GM18909 (cell line): Measurements from ENCODE around the gene HOXB7.

ENCODE experiments used
- ATAC-seq: cut with Tn5 transposase; IDR thresholded peaks from one replicate; pipeline ENCODE4 v1.9.1; 2021; ENCODE audit warnings: mild to moderate bottlenecking; ENCODE audit not compliant: unreplicated experiment, poor library complexity

Gene HOXB7

DNA sequence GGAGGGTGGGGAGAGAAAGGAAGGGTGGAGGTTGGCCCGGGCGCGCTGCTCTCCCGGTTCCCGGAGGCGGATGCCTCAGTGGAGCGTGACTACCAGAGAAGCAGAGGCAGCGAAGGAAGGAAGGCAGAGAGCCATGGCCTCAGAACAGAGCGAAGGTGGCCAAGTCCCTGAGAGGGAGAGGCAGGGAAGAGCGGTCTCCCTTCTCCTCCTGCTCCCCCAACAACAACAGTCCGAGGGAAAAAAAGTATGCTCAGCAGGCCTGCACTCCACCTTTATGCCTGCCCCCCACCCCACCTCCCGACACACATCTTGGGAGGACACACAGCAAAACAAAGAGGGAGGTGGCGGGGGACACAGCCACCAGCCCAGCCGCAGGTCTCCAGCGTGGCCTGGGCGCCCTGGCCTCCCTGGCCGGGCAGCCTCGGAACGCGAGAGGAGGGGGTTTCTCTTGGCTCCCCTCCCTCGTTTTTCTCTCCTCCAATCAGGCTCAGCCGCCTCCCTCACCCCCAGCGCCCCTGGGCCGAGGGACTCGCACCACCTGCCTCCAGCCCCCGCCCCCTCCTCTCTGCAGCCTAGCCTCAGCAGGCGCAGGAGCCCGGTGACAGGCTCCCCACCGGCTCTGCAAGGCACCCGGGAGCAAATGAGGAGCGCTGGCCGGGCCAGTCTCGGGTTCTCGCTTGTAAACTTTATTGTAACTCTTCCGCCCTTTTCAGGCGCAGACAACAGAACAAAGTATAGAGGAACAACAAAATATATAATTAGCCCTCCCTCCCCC lies 1.1 kb upstream of the HOXB7 start:
- no peak for ATAC-seq

DNA sequence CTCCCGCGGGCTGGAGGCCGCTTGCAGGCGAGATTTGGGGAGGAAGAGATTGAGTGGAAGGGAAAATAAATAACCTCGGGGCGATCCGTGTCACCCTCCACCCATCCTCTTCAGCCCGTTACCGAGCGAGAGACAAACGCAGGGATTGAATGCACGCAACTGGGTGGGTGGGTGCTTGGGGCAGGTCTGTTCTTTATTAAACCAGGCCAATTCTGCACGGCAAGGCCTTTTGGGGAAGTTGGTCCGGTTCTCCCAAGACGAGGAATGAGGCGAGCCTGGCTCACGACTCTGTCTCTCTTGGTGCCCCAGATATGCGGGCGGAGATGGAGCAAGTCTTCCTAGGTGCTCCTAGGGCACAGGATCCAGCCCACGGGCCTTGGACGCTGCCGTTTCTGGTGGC lies 396 bp upstream of the HOXB7 start:
- ATAC-seq, result no peak

DNA sequence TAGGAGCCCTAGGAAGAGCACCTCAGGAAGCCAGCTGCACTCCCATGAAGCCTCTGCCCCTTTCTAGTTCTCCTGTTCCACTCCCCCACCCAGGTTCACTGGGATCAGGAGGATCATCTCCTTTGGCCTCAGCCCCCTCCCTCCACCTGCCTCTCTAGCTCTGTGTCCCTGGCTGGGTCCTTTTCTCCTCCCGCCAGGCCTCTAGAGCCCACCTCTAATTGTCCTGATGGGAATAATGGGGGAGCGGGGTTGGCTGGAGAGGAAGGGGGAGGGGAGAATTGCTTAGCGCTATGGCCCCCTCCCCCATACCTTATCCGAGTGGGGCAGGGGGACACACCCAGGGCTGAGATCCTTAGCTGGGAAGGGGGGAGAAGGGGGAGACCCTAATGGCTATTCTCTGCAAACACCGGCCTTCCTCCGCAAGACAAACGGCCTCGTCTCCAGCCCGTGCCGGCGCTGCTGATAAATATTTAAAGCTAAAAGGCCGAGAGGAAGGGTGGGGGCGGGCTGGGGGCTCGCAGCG lies 997 bp downstream of the HOXB7 start:
- no peak for ATAC-seq

DNA sequence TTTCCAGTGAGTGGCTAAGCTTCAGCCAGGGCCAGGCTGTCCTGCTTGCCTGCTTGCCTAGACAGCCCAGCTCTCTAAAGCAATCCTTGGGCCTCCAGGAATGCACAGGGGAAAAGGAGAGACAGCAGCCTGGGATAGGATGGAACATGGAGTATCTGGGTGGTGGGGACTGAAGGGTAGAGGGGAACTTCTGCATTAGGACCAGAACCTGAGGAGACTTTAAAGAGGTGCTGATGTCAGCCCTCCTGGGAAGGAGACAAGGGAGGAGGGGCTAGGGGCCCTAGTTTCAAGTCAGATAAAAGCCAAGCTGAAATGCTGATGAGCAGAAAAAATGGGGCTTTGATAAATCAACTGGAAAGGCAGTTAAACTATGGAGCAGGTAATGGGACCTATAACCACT lies 1.8 kb downstream of the HOXB7 start:
- no peak for ATAC-seq

DNA sequence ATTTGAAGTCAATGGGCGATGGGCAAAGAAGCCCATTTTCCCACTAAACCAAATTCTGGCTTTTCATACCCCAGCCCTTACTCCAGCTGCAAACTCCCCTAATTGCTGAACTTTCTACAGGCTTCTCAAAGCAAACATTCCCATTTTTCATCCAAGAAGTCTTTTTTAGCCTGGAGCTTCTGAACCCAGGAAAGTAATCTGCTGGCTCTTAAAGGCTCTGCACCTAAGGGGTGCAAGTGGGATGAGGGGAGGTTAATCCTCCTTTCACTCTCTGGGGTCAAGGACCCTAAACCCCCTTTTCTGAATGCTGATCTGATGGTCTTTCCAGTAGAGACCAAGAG lies 2.4 kb downstream of the HOXB7 start:
- ATAC-seq, result no peak

DNA sequence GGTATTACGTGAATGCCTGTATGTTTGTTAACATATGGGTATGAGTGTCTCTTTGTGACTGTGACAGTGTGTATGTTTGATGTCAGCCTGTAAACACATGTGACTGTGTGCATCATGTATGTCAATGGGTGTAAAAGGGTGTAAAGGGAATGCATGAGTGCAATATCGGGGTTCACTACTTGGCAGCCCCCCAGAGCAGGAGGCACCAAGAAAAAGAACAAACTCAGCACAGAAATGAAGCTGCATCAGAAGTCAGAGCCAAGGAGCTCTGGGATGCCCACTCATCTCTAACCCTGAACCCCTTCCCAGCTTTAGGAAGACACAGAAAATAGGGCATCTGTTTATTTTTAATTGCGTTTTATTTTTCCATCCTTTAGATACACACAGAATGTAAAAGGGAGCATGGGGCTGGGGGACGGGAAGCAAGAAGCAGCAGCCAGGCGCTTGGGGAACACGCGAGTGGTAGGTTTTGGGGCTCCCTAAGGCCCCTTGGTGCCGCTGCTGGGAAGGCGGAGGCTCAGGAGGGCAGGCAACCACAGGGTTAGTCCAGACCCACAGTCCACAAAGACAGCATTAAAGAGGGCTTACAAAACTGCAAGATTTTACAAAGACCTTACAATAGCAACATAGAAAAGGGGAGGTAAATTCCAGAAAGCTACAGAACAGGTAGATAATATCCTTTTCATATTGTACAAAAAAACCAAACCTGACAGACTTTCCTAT lies 3.8 kb downstream of the HOXB7 start:
- no peak for ATAC-seq

DNA sequence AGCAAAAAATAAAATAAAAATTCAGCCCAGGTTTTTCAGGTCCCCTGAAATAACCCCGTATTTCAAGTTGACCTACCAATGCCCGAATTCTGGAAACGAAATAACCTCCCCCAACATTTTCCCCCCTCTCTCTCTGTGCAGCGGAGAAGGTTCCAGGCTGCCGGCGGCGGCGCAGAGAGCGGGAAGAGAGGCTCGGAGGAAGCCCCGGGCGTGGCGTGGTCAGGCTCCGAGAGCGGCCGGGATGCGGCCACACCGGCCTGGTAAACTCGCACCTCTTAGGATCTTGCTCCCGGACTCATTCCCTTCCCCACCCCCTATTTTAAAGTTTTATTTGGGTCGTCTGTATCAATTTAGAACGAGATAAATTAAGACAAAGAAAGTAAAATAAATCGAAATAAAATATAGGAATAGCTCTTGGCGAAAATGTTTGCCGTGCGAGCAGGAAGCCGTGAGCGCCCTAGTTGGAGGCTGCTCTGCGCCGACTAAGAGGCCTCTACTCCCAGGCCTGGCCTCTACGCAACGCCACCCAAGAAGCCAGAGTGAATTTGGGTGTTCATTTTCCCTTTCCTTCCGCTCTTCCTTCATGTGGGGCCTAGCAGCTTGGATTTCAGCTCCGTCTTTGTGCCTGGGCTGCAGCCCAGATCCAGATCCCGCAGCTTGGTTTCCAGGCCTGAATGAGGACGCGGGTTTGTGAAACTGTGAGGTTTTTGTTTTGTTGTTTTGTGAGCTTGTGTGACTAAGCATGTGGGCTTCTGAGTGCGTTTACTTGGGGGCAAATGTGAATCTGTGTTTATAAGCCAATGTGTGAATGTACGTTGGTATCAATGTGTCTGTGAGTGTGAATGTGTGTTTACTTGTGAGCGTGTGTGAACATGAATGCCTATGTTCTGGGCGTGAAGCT lies 4.6 kb downstream of the HOXB7 start:
- no peak for ATAC-seq

DNA sequence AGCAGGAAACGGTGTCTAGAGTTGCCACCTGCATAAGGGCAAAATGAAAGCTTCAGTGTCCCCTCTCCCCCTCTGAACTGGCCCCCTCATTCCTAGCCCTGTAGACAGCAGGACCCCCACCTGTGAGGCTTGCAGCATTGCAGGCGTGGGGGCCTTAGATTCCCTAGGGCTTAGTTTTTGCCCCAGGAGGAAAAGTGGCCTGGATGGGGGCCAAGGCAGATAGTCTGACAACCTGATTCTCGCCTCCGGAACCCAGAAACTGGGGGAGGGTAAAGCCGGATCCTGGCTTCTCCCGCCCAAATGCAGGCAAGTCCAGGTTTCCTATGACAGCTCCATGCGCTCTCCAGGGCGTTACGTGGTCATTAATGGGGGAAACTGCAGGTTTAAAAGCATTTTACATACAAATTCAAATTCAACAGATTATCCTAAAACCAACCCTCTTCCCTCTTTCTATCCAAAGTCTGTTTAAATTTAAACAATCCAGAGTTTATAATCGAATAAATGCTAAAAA lies 5.4 kb downstream of the HOXB7 start:
- no peak for ATAC-seq

DNA sequence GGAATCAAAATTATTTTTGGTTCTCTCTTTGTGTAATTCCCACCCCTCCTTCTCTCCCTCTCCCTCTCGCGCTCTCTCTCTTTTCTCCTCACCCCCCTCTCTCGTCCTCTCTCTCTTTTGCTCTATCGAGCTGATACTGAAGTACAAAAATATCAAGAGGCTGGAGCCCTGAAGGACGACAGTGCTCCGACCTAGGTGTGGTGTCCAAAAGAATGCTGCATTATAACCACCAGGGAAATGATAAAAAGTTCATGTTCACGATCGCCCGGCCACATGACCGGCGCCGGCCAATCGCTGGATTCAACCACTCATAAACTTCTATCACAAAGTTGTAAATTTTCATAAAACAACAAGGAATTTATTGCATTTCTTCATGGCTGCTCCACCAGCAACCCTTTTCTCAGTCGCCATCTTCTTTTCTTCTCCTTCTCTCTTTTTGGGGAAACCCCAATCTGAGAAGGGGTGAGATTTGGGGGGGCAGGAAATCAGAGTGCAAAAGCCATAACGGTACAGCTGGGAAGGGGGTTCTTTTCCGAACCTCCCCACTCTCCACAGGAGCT lies 6.0 kb downstream of the HOXB7 start, which contains the start of gene HOXB6:
TSS of gene HOXB6 (minus strand) at position 217 of the 560 bp plus-strand sequence. CDS start 6,836 bp downstream, outside the sequence.
- no peak for ATAC-seq

DNA sequence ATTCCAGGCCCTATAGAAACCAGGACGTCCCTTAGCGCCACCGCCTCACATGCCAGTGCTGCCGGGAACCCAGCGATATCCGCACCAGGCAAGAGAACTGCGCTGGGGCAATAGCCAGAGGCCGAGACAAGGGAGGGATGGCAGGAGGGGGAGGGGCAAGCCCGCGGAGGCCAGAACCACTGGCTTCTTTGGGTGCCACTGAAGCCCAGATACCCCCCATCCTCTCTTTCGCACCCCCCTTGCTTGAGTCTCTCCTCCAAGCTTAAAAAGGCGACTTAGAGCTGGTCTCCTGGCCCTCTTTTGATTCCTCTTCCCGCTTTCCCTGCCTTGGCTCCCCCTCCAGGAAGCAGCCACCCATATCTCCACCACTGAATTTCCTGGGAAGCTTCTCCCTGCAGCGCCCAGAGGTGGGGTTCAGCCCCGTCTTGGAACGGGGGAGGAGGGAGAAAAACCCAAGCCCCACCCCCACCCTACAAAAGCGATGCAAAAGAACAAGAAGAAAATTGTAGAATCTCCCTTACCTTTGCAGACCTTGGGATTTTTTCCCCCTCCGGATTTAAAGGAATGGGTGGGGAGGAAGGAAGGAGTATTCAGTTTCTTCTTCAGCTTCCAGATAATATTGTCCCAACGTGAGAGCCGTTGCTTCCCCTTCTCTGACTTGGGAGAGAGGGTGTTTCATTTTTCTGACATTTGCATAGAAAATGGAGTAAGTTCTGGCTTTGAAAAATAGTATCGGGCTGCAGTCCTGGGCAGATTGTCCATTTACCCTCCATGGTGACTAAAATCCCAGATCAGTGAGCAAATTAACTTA lies 6.7 kb downstream of the HOXB7 start:
- ATAC-seq, result no peak

DNA sequence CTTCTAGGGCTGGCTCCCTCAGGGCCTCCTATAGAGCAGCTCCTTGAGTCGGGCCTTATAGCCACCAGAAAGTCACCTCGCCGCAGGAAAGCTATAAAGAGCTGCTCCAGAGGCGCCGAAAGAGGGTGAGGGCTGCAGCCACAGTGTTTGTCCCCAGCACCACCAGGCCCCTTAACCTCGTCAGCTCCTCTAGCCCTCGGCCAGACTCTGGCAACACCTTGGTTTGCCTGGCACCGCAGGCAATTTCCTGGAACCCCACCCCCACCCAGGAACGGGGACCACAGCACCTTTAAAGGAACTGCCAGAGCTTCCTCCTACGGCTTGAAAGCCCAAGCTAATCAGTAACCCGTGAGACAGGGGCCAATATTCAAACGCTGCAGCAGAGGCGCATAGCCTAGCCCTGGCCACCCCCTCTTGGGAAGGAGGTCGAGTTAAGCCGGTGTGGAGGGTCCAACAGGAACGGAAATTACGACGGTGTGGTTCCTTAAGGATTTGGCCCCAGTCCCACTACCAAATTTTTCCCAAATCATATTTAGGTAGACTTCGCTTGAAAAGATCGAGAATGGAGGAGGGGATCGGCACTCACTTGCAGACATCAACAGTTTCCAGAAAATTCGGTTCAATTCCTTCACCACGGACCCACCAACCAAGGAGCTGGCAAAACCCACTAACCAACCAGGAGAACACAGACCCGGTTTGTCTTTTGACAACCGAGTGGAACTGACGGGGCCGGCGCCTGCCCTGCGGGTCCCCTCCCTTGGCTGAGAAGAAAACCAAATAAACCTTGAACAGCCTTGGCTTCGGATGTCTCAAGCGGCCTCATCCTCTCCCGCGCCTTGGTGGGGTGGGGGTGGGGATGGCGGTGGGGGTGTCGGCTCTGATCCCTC lies 9.0 kb downstream of the HOXB7 start:
- ATAC-seq, result no peak

DNA sequence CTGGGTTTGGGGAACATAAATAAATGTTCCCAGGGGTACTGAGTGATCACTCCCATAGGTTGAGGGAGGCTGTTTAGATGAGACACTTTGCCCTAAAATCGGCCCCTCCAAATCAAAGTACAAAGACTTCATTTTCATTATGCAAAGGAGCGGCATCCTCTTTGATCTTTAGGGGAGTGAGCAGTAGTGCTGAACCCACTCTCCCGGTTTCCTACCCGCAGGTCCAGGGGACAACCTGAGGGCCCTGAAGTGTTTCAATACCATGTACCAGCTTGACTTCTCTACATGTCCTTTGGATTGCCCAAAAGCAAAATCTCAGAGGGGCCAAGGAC lies 9.6 kb downstream of the HOXB7 start:
- ATAC-seq, result no peak

DNA sequence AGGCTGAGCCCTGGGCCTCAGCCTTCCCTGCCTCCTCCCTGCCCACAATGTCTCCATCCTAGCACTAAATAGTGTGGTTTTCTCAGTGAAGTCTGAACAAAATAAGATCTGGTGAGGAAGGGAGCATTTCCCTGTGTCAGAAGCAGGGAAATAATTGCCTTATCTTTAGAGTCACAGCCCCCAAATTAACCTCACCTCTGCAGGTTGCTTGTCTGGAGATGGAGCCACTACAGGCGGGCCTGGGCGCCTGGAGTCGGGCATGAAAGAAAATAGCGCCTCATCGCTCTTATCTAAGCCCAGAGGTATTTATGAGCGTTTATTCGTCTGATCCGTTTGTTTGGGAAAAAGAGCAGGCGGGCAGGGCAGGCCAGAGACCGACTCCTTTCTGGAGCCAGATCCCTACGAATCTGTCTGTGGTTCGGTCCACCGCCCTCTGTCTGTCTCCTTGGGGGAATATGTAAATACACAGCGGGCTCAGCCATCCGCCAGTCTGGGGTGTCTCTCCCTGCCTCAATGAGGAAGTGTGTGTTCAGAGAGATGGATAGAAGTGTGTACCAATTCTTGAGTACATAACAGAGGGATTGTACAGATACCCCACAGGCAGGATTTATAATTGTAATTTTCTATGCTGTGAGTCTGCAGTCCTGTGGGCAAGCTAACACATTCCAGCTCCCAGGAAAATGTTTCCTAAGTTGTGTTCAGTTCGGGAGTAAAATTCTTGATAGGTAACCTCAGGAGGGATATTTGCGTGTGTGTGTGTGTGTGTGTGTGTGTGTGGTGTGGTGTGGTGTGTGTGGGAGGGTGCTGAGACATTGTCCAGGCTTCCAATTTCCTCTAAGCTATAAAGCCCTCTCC lies 10.3 kb downstream of the HOXB7 start:
- ATAC-seq, result no peak

DNA sequence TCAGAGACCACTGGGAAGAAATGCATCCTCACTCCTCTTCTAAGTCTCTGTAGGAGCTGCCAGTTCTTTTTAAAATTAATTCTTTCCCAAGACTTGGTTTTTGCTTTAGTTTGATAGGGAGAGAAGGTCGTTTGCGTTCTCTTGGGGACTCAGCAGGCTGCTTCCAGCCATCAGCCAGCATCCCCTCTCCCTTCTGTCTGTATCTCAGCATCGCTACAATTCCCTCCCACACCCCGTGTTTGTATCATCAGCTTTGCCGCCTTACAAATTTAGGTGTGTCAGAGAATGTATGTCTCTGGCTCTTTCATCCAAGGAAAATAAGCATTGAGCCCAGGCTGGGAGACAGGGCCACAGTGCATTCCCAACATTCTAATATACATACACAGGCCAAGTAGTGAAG lies 11.5 kb downstream of the HOXB7 start:
- ATAC-seq, result no peak

DNA sequence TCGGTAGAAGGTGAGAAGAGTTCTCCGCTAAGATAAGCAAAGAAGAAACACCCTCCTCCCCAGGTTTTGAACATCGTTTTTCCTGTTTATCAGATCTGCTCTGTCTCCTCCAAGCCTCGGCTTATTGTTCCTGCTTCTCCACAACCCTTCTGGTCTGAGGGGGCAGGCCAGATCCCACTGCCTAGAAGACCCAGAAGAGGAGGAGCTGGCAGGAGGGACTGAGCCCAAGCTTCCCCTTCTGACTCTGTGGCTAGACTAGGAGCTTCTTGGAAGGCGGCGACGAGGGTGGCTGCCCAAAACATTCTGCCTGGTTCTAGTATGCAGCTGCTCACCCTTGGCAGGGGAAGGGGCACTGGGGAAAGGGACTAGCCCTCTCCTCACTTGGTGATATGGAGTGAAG lies 12.1 kb downstream of the HOXB7 start:
- ATAC-seq, result no peak

DNA sequence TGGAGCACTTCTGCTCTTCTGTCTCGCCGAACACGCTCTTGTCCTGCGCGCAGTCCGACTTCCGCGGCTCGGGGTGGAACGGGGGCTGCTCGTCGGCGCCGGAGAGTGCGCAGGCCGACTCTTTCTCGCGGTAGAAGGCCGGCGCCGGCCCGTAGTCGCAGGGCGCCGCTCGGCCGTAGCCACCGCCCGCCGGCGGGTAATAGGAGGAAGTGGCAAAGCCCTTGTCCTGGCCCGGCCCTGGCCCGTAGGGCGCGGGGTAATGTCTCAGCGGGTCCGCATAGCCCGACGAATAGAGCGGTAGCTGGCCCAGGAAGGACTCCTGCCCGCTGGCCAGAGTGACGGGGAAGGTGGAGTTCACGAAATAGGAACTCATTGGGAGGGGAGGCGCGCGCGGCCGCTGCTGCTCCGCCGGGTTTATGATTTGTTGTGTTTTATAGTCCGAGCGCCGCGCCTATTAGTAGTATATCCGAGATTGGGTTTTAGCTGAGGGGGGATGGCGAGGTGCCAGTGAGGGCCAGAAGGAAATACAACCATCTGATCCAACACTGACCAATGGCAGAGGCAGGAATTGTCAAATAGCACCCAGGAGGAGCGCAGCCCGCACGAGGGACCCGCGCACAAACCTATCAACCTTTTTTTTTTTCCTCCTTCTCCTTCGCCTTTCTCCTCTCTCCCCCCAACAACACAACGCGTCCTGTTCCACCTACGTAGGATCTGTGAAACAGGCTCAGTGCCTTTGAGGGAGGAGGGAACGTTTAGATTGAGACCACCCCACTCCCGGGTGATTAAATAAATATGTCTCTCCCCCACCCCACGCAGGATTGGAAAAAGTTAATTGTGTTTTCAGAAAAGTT lies 12.8 kb downstream of the HOXB7 start:
- ATAC-seq, result no peak

DNA sequence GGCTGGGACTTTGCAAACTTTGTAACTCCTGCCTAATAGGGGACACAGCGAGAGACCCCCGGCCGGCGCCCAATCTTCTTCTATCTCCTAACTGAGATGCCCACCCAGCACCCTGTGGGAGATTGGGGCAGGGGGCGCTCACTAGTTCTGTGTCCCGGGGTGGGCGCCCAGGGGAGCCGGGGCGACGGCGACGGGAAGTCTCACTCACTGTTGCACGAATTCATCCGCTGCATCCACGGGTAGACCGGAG lies 13.4 kb downstream of the HOXB7 start:
- no peak for ATAC-seq
